Spleen (tissue), 11 donors: ENCODE measurements around the gene AGER. TPM values are rescaled to one million over a fixed set of nuclear protein-coding genes. Genes with fewer than 3 reads are reported as not detected.

Experiments
- DNase-seq: peaks from one replicate; pipeline ENCODE4 v3.0.0-alpha.2; 2020
- H3K27ac ChIP-seq, 8 donors: fragments of 200-600 bp; sonication (generic) in 7 of 8; 1 replicate in 4 of 8; 2 replicates in 4 of 8; pipeline versions ENCODE4 v1.5.0 to v1.8.0; 2016 to 2021; ENCODE audit warnings: inconsistent platforms in 4 of 8, mild to moderate bottlenecking in 4 of 8, moderate library complexity in 1 of 8
- H3K27me3 ChIP-seq, 7 donors: fragments of 200-600 bp; sonication (generic) in 6 of 7; replicated peaks in 1 of 7; 1 replicate in 4 of 7; 2 replicates in 3 of 7; pipeline versions ENCODE4 v1.5.0 to v1.8.0; 2016 to 2021; ENCODE audit warnings: inconsistent platforms in 3 of 7, mild to moderate bottlenecking in 1 of 7
- H3K36me3 ChIP-seq, 6 donors: fragments of 200-600 bp; sonication (generic) in 5 of 6; 1 replicate in 4 of 6; 2 replicates in 2 of 6; pipeline versions ENCODE4 v1.5.0 to v1.8.0; 2016 to 2021; ENCODE audit warnings: inconsistent platforms in 2 of 6
- H3K4me1 ChIP-seq, 6 donors: fragments of 200-600 bp; sonication (generic) in 5 of 6; 1 replicate in 3 of 6; 2 replicates in 3 of 6; pipeline versions ENCODE4 v1.5.0 to v1.8.0; 2016 to 2021; ENCODE audit warnings: inconsistent platforms in 3 of 6
- H3K4me3 ChIP-seq, 8 donors: fragments of 200-600 bp; sonication (generic) in 7 of 8; 1 replicate in 4 of 8; 2 replicates in 4 of 8; pipeline versions ENCODE4 v1.5.0 to v1.8.0; 2016 to 2021; ENCODE audit warnings: inconsistent platforms in 4 of 8, mild to moderate bottlenecking in 4 of 8, moderate library complexity in 2 of 8
- H3K9me3 ChIP-seq, 8 donors: fragments of 200-600 bp; sonication (generic) in 7 of 8; 1 replicate in 4 of 8; 2 replicates in 4 of 8; pipeline versions ENCODE4 v1.5.0 to v1.8.0; 2016 to 2021; ENCODE audit warnings: inconsistent platforms in 4 of 8
- POLR2A ChIP-seq, 3 donors: fragments of 450-650 bp; IDR thresholded peaks; one replicate each; pipeline ENCODE4 v1.5.1; 2017; ENCODE audit warnings: antibody characterized with exemption in 3 of 3, mild to moderate bottlenecking in 1 of 3
- POLR2AphosphoS5 ChIP-seq, 3 donors: sonication (generic); formaldehyde crosslinking; IDR thresholded peaks; one replicate each; pipeline ENCODE4 v1.5.1; 2017; ENCODE audit warnings: antibody characterized with exemption in 3 of 3
- WGBS, 5 donors: extraction: QIAGEN DNeasy Blood & Tissue Kit in 3 of 5; methylation state at CpG; one replicate each; pipeline versions ENCODE4 v1.1.5 to v1.1.7; 2013 to 2018; 5-methylcytosine and 5-hydroxymethylcytosine counted together
- intact Hi-C: fragments of 100-400 bp; cut with DNase I; formaldehyde crosslinking; loops from one replicate; pipeline ENCODE4 v1.15.0; 2023; ENCODE audit warnings: low total_unique reads
- polyA plus RNA-seq, 3 donors: library from polyadenylated mRNA; stranded (reverse); fragments of 200-250 nt; gene quantifications; one replicate each; pipeline ENCODE4 v1.2.1, GENCODE V29; 2013
- total RNA-seq, 7 donors: library from RNA; depleted of rRNA in 3 of 7; stranded (reverse); fragments of >200 nt in 3 of 7; fragmentation: NEBNext Ultra II Directional in 4 of 7; extraction: Animal tissue kit (Norgen Biotek cat#: 25700) in 4 of 7; gene quantifications; one replicate each; pipeline versions ENCODE4 v1.1.0 to v1.2.1, GENCODE V29; 2016 to 2021
- TF ChIP-seq, protein P1 (sequence below), 11 experiments: fragments of 200-600 bp in 7 of 11; fragments of 450-650 bp in 4 of 11; sonication (generic) in 4 of 11; IDR thresholded peaks in 8 of 11; conservative IDR thresholded peaks in 3 of 11; 1 replicate in 7 of 11; 2 replicates in 4 of 11; pipeline versions ENCODE4 v1.4.0 to v1.8.0; 2016 to 2021; ENCODE audit warnings: antibody characterized with exemption in 11 of 11, inconsistent platforms in 4 of 11, mild to moderate bottlenecking in 1 of 11
- donor health status: healthy with polysubstance abuse.
- donor health status: DM: no; HTN: no; CAD: no; lungs with moderate emphysema.
- donor health status: DM: no; HTN: no; CAD: no.
- donor health status: Bipolar disorder and iron deficiency.
- donor health status: healthy.
- donor health status: DM: no; HTN: no; CAD: no.
- donor health status: DM: yes; HTN: yes; CAD: no.

The AGER gene
- total and polyA plus RNA-seq, 10 donors = 7.4 to 50.9 (median 23.2) TPM

DNA sequence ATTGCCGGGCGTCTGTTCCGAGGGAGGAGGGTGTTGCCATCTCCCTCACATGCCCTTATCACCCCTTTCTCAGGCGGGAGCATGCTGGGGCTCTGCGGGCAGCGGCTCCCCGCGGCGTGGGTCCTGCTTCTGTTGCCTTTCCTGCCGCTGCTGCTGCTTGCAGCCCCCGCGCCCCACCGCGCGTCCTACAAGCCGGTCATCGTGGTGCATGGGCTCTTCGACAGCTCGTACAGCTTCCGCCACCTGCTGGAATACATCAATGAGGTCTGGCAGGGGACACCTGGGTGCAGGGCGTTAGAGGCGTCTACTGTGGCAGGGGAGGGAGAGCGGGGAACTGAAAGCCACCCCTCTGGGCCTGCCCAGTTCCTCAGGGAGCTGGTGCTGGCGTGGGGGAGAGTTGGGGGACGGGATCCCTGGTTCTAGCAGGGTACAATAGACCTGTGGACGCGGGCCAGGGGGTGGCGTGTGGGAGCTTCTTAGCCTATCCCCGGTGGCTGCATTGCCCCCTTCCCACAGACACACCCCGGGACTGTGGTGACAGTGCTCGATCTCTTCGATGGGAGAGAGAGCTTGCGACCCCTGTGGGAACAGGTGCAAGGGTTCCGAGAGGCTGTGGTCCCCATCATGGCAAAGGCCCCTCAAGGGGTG lies 29.4 kb downstream of the AGER start:
- Histone ChIP-seq H3K9me3 (no peaks in the 10 kb centered on the region), H3K4me1 (peaks cover 6 to 62% (median 35%) of the 10 kb centered on the region in 6 donors), H3K36me3 (peaks cover 0 to 39% (median 16%) of the 10 kb centered on the region in 6 donors), H3K4me3 (peak overlapping the region; percentile 49 to 80 (median 68)), H3K27ac (peak overlapping the region; percentile 60 to 86 (median 82)), H3K27me3 (peaks cover 0 to 49% (median 19%) of the 10 kb centered on the region in 7 donors)
- 1 to 6% (median 4%) methylated on average over 15 to 34 of the region's 34 CpGs for WGBS, 5 donors
- TF ChIP-seq, protein P1, sequence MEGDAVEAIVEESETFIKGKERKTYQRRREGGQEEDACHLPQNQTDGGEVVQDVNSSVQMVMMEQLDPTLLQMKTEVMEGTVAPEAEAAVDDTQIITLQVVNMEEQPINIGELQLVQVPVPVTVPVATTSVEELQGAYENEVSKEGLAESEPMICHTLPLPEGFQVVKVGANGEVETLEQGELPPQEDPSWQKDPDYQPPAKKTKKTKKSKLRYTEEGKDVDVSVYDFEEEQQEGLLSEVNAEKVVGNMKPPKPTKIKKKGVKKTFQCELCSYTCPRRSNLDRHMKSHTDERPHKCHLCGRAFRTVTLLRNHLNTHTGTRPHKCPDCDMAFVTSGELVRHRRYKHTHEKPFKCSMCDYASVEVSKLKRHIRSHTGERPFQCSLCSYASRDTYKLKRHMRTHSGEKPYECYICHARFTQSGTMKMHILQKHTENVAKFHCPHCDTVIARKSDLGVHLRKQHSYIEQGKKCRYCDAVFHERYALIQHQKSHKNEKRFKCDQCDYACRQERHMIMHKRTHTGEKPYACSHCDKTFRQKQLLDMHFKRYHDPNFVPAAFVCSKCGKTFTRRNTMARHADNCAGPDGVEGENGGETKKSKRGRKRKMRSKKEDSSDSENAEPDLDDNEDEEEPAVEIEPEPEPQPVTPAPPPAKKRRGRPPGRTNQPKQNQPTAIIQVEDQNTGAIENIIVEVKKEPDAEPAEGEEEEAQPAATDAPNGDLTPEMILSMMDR (IDR thresholded peaks at IDR 0.05 in 8 of 11, conservative IDR thresholded peaks at IDR 0.05 in 3 of 11) = peak; percentile 37 to 75 (median 57)
- peak; percentile 38 to 64 (median 59) for TF ChIP-seq POLR2AphosphoS5 (IDR thresholded peaks at IDR 0.05)
- no peak for TF ChIP-seq POLR2A (IDR thresholded peaks at IDR 0.05)
- intact Hi-C loops = no loop called here
- peak; percentile 88 for DNase-seq

DNA sequence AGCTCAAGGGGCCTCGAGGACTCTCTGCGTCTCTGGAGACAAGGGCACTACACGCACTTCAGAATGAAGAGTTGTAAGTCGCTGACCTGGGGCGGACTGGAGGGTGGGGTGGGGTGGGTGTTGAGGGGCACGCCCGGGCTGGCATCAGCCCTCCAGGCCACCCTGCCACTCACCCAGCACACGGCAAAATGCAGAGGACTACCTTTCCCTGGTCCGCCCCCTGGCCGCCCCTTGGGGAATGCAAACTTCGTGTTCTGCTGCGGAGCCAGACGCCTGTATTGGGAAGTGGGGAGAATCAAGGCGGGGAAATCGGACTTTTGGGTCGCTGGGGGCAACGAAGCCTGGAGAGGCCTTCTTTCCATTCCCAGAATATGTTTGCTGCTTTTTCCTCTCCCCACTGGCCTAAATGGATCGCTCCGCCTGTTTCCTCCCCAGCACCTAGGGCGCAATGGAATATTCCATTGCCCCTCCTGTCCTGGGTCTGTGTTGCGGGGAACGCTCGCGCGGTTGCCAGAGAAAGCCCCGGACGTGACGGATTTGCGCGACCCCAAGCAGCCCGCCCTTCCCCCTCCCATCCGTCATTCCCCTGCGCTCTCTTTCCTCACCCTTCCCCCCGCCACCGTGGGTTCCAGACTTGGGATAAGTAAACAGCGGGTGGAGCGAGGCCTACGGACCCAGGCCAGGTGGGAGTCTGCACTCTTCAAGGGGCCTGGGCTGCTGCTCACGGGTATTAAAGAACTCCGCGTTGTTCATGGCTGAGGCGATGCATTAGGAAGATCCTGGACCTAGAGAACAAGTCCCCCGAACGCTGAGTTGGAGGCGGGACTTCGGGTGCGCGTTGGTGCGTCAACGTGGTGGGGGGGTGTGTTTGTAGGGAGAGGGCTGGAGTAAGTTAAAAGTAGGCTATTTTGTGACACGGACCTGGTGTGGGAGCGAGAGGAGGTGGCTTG lies 30.2 kb downstream of the AGER start, which contains the start of gene PPT2:
Gene PPT2, plus strand, starts transcription at position 578 of the 950 bp plus-strand sequence. CDS start 454 bp downstream, outside the sequence.
- 1 to 6% (median 2%) methylated on average over 49 to 52 of the region's 52 CpGs for WGBS, 5 donors
- Histone ChIP-seq H3K9me3 (no peaks in the 10 kb centered on the region), H3K27ac (peak within 1 kb of the TSS; percentile 62 to 86 (median 82)), H3K27me3 (peaks cover 0 to 57% (median 27%) of the 10 kb centered on the region in 7 donors), H3K4me1 (peaks cover 6 to 70% (median 39%) of the 10 kb centered on the region in 6 donors), H3K4me3 (peak within 1 kb of the TSS; percentile 49 to 80 (median 68)), H3K36me3 (peaks cover 0 to 32% (median 14%) of the 10 kb centered on the region in 6 donors)
- TF ChIP-seq POLR2A (IDR thresholded peaks at IDR 0.05) = no peak
- TF ChIP-seq, protein P1 (IDR thresholded peaks at IDR 0.05 in 8 of 11, conservative IDR thresholded peaks at IDR 0.05 in 3 of 11) = peak in 4 of 11 experiments; percentile 3 to 23 (median 4)
- TF ChIP-seq POLR2AphosphoS5 (IDR thresholded peaks at IDR 0.05) = peak; percentile 71 to 81 (median 75)
- peak; percentile 85 for DNase-seq
- intact Hi-C loops = no loop called here

DNA sequence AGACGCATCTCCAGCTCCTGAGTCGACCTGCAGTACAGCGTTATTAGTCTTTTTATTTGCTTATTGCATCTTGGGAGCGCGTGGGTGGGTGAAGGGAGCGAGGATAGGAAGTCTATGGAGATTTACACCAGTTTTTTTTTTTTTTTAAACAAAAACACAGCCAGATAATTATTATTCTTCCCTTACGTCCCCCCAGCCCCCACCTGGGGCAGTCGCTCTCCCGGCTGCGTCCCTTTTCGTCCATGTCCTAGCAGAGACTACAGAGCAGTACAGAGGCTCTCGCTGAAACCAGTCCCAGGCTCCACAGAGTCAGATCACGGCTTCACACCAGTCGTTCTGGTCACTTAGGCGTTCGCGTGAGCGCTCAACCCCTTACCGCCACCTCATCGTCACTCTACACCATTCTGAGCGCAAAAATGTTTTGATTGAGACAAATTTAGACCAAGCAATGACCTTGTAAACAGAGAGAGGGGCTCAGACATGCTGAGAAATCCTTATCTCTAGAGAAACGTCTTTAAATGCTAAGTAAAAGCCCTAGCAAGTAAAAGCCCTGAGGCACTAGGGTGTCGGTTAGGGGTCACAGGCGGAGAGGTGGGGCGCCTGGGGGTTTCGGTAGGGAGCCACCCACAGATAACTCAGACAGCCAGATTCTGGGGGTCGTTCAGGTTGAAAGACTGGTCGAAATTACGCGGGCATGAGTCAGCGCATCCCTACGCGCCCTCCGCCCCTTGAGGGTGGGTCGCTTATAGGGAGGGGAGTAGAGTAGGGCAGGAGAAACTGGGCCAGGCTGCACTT lies 31.1 kb downstream of the AGER start:
- TF ChIP-seq POLR2A (IDR thresholded peaks at IDR 0.05) = no peak
- TF ChIP-seq, protein P1 (IDR thresholded peaks at IDR 0.05 in 8 of 11, conservative IDR thresholded peaks at IDR 0.05 in 3 of 11) = no peak
- no peak for TF ChIP-seq POLR2AphosphoS5 (IDR thresholded peaks at IDR 0.05)
- WGBS, 5 donors = 53 to 63% (median 61%) methylated on average over 35 of the region's 35 CpGs
- Histone ChIP-seq H3K36me3 (peaks cover 0 to 23% (median 7%) of the 10 kb centered on the region in 6 donors), H3K27me3 (peaks cover 0 to 66% (median 36%) of the 10 kb centered on the region in 7 donors), H3K4me3 (peak overlapping the region; percentile 5 to 80 (median 66)), H3K27ac (peak overlapping the region; percentile 62 to 86 (median 82)), H3K9me3 (no peaks in the 10 kb centered on the region), H3K4me1 (peaks cover 6 to 79% (median 44%) of the 10 kb centered on the region in 6 donors)
- intact Hi-C loops = no loop called here
- no peak for DNase-seq
